PFSK-1 (cell line): ENCODE data around the gene JPH3.

ENCODE experiments used
- FOXP2 ChIP-seq: optimal IDR thresholded peaks from 2 replicates; pipeline ENCODE3; 2011; ENCODE audit warnings: borderline replicate concordance, control low read depth, inconsistent platforms; ENCODE audit not compliant: insufficient read depth; ENCODE audit errors: extremely low read length, extremely low read depth
- POLR2AphosphoS5 ChIP-seq: IDR thresholded peaks from 2 replicates; pipeline ENCODE4 v1.6.1; 2012; ENCODE audit warnings: low read depth, mild to moderate bottlenecking, control low read depth, low read length, moderate library complexity
- SIN3A ChIP-seq: IDR thresholded peaks from 2 replicates; pipeline ENCODE4 v1.6.1; 2012; ENCODE audit warnings: mild to moderate bottlenecking, low read length, moderate library complexity, borderline replicate concordance; ENCODE audit not compliant: insufficient read depth
- TAF1 ChIP-seq: IDR thresholded peaks from 2 replicates; pipeline ENCODE4 v1.6.1; 2012; ENCODE audit warnings: low read length, control low read depth, borderline replicate concordance; ENCODE audit not compliant: insufficient read depth
- TF ChIP-seq, protein P1 (sequence below), 2 experiments: IDR thresholded peaks; 2 replicates each; pipeline versions ENCODE4 v1.6.1 to v1.8.0; 2011 to 2012; ENCODE audit warnings: low read depth in 2 of 2, low read length in 2 of 2, control low read depth in 1 of 2, inconsistent platforms in 1 of 2, mild to moderate bottlenecking in 1 of 2, moderate library complexity in 1 of 2; ENCODE audit not compliant: insufficient read depth in 1 of 2

JPH3 gene

DNA sequence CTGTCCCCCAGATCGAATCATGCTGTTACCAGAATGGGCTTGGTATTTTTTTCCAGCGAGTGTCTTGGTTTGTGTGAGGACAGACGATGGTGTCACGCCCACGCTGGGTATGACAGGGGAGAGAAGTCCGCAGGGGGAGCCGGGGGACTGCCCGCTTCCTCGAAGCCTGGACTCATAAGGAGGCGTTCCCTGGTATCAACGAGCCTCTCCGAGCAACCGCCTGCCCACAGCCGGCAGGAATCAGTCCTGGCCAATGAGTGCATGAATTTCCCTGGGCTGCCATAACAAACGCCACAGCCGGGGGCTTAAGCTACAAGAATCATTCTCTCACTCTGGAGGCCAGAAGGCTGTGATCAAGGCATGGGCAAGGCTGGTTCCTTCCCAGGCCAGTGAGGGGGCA, 26.1 kb upstream of the JPH3 start:
- TF ChIP-seq SIN3A: no peak
- TF ChIP-seq POLR2AphosphoS5: no peak

DNA sequence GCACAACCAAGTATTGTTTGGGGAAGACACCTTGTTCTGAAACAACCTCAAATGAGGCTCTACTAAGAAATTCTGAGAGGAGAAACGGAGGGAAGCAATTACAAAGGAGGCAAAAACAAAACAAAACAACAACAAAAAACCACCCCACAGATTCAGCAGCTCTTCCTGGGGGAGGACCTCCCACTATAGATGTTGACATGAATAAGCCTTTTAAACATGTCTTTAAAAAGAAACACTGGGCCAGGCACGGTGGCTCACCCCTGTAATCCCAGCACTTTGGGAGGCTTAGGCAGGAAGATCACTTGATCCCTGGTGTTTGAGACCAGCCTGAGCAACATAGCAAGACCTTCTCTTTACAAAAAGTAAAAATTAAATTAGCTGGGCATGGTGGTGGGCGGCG, 22.6 kb upstream of the JPH3 start:
- TF ChIP-seq POLR2AphosphoS5 (no peak), SIN3A (no peak), FOXP2 (no peak), TAF1 (no peak)
- TF ChIP-seq, protein P1, sequence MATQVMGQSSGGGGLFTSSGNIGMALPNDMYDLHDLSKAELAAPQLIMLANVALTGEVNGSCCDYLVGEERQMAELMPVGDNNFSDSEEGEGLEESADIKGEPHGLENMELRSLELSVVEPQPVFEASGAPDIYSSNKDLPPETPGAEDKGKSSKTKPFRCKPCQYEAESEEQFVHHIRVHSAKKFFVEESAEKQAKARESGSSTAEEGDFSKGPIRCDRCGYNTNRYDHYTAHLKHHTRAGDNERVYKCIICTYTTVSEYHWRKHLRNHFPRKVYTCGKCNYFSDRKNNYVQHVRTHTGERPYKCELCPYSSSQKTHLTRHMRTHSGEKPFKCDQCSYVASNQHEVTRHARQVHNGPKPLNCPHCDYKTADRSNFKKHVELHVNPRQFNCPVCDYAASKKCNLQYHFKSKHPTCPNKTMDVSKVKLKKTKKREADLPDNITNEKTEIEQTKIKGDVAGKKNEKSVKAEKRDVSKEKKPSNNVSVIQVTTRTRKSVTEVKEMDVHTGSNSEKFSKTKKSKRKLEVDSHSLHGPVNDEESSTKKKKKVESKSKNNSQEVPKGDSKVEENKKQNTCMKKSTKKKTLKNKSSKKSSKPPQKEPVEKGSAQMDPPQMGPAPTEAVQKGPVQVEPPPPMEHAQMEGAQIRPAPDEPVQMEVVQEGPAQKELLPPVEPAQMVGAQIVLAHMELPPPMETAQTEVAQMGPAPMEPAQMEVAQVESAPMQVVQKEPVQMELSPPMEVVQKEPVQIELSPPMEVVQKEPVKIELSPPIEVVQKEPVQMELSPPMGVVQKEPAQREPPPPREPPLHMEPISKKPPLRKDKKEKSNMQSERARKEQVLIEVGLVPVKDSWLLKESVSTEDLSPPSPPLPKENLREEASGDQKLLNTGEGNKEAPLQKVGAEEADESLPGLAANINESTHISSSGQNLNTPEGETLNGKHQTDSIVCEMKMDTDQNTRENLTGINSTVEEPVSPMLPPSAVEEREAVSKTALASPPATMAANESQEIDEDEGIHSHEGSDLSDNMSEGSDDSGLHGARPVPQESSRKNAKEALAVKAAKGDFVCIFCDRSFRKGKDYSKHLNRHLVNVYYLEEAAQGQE (IDR thresholded peaks at IDR 0.05; ENCODE audit: insufficient read depth in 1 of 2, low read depth in 2 of 2, low read length in 2 of 2): no peak

DNA sequence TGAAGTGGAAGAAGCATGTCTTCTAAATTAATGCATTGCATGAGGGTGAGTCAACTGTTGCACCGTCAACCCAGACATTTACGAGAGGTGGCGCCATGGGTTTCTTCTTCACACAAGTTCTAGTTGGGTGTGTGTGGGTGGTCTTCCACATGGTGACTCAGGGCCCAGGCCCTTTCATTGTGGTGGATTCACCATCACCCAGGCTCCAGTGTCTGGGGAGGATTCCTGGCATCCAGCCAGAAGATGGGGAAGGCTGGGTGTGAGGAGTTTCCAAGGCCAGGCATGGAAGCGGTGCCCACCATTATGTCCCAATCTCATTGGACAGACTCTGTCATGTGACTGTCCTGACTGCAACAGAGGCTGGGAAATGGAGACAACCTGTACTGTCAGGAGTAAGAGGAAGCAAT, 21.4 kb upstream of the JPH3 start:
- TF ChIP-seq, protein P1 (IDR thresholded peaks at IDR 0.05; ENCODE audit: insufficient read depth in 1 of 2, low read depth in 2 of 2, low read length in 2 of 2): no peak
- TF ChIP-seq SIN3A: no peak
- no peak for TF ChIP-seq FOXP2
- no peak for TF ChIP-seq TAF1
- no peak for TF ChIP-seq POLR2AphosphoS5

DNA sequence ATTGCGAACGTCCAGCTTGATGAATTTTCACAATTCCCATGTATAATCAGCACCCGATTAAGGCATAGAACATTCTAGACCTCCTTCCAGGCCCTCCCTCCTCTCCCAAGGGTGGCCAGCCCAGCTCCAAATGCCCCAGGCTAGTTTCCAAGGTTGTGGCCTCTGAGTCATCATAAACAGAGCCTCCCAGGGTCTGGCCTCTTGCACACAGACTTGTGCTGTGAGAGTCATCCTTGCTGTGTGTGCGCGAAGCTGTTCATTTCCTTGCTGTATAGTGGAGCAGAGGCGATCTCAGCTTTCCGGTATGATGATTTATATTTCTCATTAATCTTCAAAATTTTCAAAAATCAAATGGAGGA, 20.5 kb upstream of the JPH3 start:
- TF ChIP-seq FOXP2 (peak; percentile 61), TAF1 (peak; percentile 52; the same call in 1 of the 2 replicates), POLR2AphosphoS5 (no peak), SIN3A (no peak)
- TF ChIP-seq, protein P1 (IDR thresholded peaks at IDR 0.05; ENCODE audit: insufficient read depth in 1 of 2, low read depth in 2 of 2, low read length in 2 of 2): no peak

DNA sequence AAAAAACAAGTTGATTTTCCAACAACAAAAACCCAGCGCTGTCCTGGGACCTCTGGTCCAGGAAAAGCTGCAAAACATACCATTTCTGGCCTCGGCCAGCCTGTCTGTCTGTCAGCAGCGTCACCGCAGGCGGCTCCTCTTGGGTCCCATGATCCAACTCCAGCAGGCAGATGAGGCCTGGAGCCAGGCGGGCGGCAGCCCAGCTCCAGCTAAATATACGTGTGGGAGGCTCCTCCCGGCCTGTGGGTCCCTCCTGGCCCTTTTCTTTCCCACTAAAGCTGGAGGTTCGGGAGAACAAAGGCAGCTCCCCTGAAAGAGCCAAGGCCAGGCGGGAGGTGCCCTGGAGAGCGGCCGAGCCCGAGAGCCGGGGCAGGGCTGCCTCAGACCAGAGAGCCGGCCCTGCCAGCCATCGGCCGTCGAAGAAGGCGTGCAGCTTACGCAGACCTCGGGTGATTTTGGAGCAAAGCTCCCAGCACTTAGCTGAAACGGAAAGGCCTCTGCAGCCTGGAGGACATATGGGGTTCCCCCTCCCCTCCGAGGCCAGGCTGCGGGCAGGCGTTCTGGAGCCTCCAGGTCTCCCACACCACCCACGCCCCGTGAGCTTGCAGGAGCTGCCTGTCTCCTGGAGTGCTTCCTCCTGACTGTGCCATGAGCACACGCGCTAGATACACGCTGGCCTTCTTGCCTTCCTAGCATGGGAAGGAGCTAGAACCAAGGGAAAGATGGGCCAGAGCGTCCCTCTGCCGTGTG, 19.9 kb upstream of the JPH3 start:
- TF ChIP-seq SIN3A (no peak), TAF1 (no peak), POLR2AphosphoS5 (no peak)

DNA sequence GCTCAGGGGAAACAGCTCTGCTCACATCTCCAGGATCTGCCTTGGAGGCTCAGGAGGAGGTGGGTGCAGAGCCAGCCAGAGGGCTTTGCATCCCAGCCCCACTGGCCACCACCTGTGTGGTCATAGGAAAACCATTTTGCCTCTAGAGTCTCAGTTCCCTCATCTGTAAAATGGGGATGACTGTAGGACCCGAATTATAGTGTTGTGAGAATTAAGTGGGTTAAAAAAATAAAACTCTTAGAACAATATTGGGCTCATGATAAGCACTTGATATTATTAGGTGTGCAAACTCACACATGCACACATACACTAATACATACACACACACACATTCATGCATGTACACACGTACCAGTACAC, 19.4 kb upstream of the JPH3 start:
- TF ChIP-seq SIN3A (no peak), POLR2AphosphoS5 (no peak), FOXP2 (no peak), TAF1 (no peak)
- TF ChIP-seq, protein P1 (IDR thresholded peaks at IDR 0.05; ENCODE audit: insufficient read depth in 1 of 2, low read depth in 2 of 2, low read length in 2 of 2): no peak
